ENCODE data around the gene HIC2.
"Not testable (repeated sequence)": the region's sequence is repeated elsewhere in the genome, so short reads cannot be mapped to it uniquely, and the experiment has no call there.

- not testable (repeated sequence) for TF ChIP-seq MAX (IDR thresholded peaks at IDR 0.05; ENCODE audit: low read depth); TAF1 (IDR thresholded peaks at IDR 0.05; ENCODE audit: borderline replicate concordance, low read depth, low read length); CTCF (IDR thresholded peaks at IDR 0.05); FOXM1 (IDR thresholded peaks at IDR 0.05; ENCODE audit: low read depth); YY1 (IDR thresholded peaks at IDR 0.05; ENCODE audit: low read depth); NFIC (IDR thresholded peaks at IDR 0.05; ENCODE audit: borderline replicate concordance); USF2 (IDR thresholded peaks at IDR 0.05; ENCODE audit: borderline replicate concordance, low read depth, low read length); SMC3 (IDR thresholded peaks at IDR 0.05; ENCODE audit: low read depth, low read length); CHD2 (IDR thresholded peaks at IDR 0.05; ENCODE audit: low read length, partially characterized antibody); EP300 (IDR thresholded peaks at IDR 0.05; ENCODE audit: borderline replicate concordance in 1 of 2, low read depth in 1 of 2, low read length in 1 of 2); POLR2AphosphoS5 (IDR thresholded peaks at IDR 0.05; ENCODE audit: low read depth, low read length); ELF1 (IDR thresholded peaks at IDR 0.05)
- TF ChIP-seq, protein P1, sequence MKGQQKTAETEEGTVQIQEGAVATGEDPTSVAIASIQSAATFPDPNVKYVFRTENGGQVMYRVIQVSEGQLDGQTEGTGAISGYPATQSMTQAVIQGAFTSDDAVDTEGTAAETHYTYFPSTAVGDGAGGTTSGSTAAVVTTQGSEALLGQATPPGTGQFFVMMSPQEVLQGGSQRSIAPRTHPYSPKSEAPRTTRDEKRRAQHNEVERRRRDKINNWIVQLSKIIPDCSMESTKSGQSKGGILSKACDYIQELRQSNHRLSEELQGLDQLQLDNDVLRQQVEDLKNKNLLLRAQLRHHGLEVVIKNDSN (IDR thresholded peaks at IDR 0.05; ENCODE audit: borderline replicate concordance, low read depth) = not testable (repeated sequence)
- TF ChIP-seq, protein P2, sequence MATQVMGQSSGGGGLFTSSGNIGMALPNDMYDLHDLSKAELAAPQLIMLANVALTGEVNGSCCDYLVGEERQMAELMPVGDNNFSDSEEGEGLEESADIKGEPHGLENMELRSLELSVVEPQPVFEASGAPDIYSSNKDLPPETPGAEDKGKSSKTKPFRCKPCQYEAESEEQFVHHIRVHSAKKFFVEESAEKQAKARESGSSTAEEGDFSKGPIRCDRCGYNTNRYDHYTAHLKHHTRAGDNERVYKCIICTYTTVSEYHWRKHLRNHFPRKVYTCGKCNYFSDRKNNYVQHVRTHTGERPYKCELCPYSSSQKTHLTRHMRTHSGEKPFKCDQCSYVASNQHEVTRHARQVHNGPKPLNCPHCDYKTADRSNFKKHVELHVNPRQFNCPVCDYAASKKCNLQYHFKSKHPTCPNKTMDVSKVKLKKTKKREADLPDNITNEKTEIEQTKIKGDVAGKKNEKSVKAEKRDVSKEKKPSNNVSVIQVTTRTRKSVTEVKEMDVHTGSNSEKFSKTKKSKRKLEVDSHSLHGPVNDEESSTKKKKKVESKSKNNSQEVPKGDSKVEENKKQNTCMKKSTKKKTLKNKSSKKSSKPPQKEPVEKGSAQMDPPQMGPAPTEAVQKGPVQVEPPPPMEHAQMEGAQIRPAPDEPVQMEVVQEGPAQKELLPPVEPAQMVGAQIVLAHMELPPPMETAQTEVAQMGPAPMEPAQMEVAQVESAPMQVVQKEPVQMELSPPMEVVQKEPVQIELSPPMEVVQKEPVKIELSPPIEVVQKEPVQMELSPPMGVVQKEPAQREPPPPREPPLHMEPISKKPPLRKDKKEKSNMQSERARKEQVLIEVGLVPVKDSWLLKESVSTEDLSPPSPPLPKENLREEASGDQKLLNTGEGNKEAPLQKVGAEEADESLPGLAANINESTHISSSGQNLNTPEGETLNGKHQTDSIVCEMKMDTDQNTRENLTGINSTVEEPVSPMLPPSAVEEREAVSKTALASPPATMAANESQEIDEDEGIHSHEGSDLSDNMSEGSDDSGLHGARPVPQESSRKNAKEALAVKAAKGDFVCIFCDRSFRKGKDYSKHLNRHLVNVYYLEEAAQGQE (IDR thresholded peaks at IDR 0.05; ENCODE audit: low read depth, low read length) = not testable (repeated sequence)
Measured at GRCh38 chr22:21389480-21389879, 27.7 kb upstream of the HIC2 start.
